ENCODE measurements around the gene SLC9A3.

The SLC9A3 gene

GRCh38 chr5:427415-428087, 96.7 kb downstream of the SLC9A3 start:
- no peak for DNase-seq

DNA sequence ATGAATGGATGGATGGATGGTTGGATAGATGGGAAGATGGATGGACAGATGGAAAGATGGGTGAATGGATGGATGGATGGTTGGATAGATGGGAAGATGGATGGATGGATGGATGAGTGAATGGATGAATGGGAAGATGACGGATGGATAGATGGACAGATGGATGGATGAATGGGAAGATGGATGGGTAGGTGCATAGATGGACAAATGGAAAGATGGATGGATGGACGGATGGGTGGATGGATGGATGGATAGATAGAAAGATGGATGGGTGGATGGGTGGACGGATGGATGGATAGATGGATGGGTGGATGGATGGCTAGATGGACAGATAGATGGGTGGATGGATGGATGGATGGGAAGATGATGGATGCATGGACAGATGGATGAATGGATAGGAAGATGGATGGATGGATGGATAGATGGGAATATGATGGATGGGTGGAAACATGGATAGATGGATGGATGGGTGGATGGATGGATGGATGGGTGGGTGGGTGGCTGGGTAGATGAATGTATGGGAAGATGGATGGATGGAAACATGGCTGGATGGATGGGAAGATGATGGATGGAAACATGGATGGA, 97.8 kb downstream of the SLC9A3 start:
- DNase-seq = no peak

DNA sequence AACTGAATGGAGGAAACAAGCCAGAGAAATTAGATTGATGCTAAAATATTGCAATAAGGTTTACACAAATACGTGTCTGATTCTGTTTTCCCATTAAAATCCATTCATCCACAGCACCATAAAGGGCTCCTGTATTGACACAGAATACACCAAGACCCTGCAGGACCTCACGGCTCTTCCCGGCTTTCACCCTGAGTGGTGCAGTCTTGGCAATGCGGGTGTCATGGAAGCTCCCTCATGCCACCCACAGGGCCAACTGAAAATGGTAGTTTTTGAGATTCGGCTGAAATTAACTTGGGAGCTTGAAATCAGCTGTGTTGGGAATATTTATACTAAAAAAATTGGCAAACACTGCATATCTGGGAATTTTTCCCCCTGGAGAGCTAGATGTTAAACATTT, 98.5 kb downstream of the SLC9A3 start:
- DNase-seq = peak; percentile 19 to 59 (median 21)

DNA sequence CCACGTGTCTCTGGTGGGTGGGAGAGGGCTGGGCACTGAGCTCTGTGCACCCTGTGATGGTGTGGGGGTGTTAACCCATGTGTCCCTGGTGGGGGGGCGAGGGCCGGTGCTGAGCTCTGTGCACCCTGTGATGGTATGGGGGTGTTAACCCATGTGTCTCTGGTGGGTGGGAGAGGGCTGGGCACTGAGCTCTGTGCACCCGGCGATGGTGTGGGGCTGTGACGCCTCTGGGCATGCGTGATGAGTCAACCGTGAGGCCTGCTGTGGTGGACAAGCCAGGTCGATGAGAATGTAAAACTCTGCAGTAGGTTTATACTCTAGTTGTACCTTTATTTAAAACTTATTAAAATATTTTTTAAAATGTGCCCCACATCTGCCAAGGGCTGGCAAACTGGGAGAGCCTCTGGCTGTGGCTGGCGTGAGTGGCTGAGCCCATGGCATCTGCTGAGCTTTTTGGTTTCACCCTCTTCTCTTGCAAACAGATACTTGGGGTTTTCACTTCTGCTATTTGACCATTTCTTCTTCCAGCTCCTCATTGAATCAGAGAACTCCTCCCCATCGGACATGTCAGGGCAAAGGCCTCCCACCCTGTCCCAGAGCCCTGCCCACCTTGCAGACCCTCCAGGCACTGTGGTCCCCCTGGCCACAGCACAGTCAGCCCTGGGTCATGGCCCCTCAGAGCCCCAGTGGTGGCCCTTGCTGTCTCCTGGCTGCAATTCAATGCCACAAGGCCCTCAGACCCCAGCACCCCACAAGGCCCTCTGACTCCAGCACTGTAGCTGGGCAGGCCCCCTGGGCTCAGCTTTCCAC, 99.7 kb downstream of the SLC9A3 start:
- no peak for DNase-seq

GRCh38 chr5:423626-424261, 100.5 kb downstream of the SLC9A3 start:
- no peak for DNase-seq

DNA sequence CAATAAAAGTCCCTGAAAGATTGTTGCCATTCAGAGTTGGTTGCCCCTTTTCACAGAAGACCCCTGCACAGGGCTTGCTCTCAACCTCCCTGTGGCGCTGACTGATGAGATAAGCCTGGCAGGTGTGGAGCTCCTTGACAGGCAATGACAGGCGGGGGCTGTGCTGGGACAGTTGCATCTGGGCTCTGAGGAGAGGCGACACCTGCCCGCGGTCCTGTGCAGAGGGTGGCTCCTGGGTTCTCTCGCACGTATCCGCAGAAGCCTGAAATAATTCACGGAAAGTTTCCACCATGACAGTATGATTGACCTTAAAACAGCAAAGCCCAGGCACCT, 101.0 kb downstream of the SLC9A3 start:
- DNase-seq = peak in 1 of 3 experiments; percentile 45

DNA sequence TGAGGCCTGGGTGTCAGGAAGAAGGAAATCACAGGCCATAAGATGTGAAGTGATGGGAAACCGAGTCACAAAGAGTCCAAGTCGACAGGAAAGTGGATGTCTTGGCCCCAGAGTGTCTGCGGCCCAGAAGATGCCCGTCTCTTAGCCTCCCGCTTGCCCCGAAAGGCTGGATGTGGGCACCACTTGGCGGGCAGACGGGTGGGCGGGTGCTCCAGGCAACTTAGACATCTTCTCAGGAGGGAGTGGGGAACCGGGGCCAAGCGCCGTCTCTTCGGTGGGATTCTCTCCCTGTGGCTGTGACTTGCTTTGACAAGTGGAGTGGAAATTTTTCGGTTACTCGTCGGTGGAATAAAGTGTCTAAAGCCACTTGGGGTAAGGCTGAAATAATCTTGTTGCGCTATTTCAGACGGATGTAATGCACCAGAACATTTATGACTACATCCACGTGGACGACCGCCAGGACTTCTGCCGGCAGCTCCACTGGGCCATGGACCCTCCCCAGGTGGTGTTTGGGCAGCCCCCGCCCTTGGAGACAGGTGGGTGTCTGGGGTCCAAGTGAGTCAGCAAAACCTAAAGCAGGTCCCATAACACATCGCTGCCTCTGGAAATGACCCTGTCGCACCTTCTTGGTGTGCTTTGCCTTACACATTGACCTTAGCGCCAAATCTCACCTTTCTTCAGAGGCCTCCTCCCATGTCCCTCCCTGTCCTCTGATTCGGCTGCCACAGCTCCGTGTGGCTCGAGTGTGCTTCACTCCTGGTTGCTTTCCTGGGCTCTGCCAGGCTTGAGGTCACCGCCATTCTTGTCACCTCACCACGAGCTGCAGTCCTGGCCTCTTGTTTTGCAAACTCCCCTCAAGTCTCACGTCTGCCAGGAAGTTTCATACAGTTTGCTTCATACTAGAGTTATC, 101.7 kb downstream of the SLC9A3 start:
- DNase-seq = no peak

- no peak for DNase-seq
These were observed 102.3 kb downstream of the SLC9A3 start for GRCh38 chr5:421901-422300.

DNA sequence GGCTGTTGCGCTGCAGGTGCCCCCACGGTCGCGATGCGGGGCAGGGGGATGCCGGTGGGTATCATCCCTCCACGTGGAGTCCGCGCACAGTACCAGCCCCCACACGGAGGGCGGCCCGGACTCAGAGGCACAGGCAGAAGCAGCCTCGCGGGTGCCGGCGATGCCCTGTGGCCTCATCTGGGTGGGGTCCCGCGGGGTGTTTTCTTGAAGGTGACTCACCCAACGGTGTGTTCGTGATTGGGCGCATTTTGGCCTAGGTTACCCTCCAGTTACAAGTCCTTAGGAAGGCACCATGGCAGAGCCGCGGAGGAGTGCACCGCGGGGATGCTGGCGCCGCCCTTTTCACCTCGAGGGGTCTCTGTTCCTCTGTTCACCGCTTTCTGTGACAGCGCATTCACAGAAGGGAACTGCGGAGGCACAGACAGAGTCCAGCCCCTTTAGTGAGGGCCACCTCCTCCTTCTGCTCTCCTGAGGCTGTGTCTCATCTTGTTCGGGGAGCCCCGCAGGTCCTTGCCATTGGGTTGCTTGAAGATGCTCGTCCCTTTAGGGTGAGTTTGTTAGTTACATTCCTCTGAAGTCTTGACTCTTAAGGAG, 102.9 kb downstream of the SLC9A3 start:
- DNase-seq = no peak

DNA sequence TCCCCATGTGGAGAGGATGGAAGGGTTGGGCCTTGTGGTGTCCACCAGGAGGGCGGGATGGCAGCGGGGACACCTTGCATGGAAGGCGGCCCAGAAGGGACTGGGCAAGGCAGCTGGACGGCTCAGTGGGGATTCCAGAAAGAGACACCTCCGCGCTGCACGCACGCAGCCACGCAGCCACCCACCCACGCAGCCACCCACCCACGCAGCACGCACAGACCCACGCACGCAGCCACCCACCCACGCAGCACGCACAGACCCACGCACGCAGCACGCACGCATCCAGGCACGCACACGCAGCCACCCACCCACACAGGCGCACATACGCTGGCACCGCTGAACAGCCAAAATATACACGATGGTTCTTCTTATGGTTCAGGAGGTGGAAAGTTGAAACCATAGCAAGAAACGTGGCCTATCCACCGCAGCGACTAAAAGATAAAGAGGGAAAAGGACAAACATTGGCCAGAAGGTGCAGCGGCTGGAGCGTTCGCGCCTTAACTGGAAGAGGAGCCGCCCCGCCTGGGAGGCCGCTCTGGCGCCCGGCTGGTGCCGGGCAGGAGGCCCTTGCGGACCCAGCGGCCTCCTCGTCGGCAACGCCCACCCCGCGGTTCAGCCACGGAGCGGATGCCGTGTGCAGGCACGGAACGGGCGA, 103.5 kb downstream of the SLC9A3 start:
- no peak for DNase-seq

Measured in NCI-H1417 (cell line).